CD4-positive, alpha-beta T cell treated with Interleukin-6 at 100 ng/mL for 8 hours (primary cell): ENCODE data around the gene EFCAB8.
A peak's percentile ranks its signal among the peaks of the same experiment; 100 is the strongest.

Experiments used
- DNase-seq: peaks from one replicate; pipeline ENCODE4 v3.0.0-alpha.2; 2020; ENCODE audit warnings: mixed read lengths, low spot score

EFCAB8 gene

DNA sequence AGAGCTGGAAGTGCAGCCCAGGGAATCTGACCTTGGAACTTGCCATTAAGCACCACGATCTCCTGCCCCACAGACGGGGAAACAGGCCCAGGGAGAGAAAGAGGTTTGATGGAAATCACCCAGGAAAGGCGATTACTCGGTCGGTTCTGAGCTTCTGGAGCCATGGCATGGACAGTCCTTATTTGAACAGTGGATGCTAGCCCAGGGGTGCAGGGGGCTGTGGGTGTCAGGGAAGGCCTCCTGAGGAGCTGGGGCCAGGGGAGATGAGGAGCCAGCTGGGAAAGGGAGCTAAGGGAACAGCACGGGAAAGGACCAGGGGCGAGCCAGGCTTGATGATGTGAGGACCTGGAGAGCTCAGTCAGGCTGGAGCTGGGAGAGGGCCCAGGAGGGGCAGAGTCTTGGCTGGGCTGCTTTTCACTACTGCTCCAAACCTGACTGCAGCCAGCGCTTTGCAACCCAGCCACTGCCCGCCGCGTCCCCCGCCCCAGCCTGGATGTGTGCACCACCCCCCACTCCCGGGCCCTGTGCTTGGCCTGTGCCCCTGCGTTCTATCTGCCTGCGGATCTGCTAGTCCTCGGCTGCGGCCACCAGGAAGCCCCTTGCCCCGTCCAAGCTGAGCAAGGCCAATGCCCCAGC, 127.7 kb downstream of the EFCAB8 start:
- DNase-seq = no peak

DNA sequence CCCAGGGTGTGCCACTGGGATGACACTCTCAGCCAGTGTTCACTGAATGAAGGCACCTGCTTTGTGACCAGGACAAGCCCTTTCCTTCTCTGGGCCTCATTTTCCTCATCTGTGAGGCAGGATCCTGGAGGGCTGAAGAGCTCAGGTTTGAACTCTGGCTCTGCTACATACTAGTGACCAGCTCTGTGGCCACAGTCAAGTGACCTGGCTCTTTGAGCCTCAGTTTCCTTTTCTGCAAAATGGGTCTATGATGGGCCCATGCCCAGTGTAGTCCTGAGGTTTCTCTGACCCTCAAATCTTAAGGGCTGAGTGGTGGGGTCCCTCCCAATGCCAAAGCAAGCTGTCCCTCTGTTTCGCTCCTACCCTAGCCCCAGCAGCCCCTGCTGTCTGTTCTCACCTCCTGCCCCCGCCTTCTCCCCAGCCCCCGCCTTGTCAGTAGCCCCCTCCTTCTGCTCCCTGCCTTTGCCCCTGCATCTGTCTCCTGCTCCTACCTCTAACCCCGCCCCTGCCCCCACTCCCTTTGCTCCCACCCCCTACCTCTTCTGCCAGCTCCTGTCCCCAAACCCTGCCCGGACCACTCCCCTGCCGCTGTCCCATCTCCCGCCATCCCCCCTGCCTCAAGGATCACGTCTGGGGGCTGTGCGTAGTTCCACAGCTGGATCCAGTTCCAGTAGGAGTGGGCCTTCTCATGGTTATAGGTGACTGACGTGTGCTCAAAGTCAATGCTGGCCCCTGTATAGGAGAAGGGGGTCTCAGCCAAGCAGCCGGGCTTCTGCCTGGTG, 128.5 kb downstream of the EFCAB8 start:
- DNase-seq = no peak

DNA sequence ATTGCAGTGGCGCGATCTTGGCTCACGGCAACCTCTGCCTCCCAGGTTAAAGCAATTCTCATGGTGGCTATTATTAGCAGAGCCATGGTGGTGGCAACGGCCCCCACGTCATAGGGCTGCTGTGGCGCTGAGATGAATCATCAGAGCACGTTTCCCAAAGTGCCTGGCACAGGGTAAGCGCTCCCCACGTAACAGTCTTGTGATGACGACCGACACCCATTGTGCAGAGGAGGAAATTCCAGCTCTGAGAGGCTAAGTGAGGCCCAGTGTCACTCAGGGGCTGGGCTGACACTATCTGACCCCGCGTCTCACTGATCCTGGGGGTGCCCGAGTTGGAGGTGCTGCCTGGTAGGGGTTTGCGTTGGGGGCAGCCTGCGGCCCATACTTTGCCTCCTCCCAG, 129.3 kb downstream of the EFCAB8 start:
- no peak for DNase-seq

DNA sequence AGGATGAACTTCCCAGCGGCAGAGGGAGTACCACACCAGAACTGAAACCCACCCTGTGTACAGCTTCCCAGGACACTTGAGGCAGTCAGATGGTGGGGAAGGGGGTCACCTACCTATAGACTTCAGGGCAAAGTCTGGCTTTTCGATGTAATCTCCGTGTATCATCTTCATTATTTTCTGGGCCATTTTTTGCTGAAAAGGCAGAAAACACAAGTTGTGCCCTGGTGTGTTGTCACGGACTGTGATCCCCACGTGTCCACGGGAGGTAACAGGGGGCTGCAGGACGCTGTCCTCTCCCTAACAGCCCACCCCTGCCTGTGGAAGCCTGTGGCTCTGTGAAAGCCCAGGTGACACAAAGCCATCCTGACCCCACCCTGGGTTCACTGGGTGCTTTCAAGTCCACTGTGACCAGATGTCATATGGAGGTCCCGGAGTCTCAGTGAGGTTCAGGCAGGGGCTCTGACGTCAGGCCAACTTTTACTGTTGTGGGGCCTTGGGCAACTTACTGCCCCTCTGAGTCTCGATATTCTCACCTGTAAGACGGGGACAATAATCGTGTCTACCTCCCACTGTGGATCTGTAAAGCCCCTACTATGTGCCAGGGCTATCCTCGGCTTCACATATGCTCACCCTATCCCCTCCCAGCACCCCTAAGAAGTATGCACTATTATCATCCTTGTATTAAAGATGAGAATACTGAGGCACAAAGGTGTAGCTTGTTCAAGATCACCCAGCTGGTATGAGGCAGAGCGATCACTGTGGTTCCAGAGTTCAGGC, 131.0 kb downstream of the EFCAB8 start:
- no peak for DNase-seq

DNA sequence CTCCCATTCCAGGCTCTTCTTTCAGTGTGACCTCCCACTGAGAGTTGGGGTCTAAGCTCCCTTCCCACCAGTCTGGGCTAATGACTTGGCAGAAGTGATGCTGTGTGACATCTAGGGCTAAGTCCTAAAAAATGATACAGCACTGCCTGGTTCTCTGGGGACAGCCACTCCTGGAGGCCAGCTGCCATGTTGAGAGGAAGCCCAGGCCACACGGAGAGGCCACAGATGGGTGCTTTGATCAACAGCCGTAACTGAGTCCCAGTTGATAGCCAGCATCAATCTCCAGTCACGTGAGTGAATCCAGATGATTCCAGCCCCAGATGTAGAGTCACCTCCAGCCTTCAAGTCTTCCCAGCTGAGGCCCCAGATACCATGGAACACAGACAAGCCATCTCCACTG, 131.7 kb downstream of the EFCAB8 start:
- no peak for DNase-seq

DNA sequence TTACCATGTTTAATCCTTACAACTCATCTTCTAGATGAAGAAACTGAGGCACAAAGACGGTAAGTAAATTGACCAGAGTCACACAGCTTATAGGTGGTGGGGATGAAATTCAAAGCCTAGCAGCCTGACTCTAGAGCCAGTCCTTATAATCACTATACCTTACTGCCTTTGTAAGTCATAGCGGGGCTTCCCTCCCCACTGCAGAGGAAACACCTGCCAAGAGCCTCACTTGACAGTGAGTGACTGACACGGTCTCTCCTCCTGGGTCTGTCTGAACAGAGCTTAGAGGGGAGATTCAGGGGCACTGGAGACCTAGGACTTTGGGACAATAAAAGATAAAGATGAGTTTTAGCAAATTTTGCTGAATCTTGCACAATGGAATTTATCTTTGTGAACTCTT, 132.7 kb downstream of the EFCAB8 start:
- DNase-seq = no peak

DNA sequence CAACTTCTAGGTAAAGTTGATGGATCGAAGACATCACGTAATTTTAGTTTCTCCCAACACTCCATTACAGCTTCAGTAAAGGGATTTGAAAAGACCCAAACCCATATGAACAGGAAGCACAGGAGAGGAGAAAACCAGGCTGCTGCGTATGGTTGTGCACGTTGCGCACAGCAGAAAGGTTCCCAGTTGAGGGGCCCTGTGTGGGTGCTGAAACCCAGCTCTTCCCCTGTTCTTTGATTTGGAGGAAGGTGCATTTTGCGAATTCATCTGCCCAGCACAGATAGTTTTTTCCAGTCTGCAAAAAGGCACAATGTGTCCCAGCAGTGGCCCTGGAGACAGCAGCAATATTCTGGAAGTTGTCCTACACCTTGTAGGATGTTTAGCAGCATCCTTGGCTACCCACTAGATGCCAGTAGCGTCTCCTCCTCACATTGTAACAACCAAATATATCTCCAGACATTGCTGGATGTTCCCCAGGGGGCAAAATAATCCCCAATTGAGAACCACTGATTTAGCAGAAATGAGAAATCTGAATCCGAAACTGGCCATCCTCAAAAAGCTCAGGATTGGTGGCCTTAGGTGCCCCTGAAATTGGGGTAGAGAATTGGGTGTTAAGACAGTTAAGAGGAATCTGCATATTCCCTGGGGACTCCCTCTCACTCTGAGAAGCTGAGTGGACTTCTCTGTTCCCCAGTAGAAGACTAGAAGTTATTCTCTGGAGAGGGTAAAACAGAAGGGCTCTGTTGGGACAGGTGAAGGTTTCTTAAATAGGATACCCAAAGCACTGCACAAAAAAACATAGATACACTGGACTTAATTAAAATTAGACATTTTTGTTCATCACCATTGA, 133.3 kb downstream of the EFCAB8 start:
- DNase-seq = no peak

DNA sequence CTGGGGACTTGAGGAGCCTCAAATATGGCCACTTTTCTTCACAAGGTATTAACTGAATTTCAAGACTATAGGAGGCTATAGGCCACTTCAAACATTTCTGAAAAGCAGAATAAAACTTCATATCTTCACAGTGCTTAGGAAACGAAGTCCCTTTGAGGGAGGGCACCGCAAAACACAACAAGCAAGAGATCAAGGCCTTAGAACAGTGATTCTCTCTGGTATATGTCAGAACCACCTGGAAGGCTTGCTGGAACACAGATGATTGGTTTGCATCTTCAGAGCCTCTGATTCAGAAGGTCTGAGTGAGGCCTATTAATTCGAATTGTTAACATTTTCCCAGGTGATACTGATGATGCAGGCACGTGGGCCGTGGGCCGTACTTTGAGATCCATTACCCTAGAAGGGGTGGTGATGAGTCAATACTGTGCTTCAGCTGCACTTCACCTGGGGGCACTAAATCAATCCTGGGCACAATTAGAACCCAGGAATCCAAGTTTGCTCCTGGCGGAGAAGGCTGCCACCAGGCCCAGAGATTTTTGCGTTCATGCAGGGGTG, 134.8 kb downstream of the EFCAB8 start:
- no peak for DNase-seq

DNA sequence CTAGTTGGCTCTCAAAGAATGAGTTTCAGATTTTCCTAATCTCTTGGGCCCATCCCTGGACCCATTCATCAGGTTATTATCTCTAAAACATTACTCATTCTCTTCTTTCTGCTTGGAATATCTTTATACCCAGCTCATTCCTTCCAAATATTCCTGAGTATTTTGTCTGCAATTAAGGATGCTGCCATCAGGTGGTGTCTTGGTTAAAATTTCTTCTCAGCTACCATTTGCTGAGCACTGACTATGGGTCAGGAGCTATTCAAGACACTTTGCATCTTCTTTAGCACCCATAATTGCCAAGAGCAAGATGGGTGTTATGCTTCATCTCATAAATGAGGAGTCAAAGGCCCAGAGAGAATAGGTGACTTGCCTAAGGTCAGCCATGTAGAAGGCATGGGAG, 137.1 kb downstream of the EFCAB8 start:
- DNase-seq = no peak

DNA sequence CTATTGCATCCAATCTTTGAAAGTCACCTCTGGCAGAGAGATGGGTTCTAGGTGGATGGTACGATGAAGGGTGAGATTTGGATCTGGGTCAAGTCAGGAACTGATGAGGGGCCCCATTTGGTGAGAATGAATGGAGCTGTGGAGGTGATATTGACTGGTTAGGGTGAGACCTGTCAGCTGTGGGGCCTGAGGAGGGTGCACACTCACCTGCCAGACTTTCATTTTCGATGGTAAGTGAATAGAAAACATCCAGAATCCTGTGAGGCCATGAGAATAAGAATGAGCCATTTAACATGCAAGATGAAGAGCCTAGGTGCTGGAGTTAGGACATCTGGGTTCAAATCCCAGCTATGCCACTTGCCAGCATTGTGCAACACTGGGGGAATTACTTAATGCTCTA, 138.7 kb downstream of the EFCAB8 start:
- DNase-seq = no peak

DNA sequence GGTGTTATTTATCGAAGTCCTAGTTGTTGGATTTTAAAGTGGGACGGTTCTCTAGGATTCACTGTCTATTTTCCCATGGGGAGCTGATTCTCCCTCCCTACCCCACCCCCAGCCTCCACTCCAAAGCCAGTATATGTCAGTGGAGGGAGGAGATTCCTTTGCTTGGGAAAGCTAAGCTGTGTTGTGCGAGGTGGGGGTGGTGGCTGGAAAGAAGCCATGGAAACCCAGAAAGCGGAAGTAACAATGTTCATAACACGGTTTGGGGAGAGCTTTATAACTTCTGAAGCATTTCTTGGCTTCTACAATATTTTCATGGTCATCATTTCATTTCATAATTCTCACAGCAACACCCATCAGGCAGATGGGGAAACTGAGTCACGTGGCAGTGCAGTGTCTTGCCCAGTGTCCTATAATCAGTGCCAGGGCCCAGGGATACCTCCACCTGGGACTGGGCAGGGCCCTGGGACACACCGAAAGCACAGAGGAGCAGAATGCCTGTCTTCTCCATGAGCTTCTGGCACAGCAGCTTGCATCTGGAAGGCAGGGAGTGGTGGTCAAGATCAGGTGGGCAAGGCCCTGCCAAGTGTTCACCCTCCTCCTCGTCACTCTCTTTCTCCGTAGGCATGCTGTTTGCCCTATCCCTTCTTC, 141.0 kb downstream of the EFCAB8 start:
- no peak for DNase-seq

DNA sequence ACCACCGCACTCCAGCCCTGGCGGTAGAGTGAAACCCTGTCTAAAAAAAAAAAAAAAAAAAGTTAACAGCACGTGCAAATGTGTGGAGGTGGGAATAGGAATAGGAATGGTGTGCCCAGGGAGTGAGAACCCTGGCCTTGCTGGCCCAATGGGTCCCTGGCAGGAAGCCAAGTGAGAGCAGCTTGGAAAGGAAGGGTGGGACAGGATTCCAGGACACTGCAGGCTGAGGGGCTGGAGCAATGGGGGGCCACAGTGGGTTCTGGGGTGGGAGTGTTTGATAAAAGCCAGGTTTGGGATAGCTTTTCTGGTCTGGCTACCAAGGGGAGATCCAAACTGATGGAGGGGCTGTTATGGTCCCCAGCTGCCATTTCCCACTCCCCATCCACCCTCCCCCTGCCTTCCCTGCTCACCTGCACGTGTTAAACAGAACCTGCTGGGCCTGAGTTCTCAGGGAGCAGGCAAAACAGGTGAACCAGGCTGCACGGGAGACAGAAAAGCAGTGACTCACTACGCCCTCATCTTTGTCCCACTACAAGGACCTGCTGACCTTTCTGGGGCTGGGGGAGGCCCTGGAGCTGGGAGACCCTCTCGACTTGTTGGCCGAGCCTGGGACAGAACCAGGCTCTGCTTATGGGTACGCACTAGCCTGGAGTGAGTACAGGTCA, 142.2 kb downstream of the EFCAB8 start:
- no peak for DNase-seq

DNA sequence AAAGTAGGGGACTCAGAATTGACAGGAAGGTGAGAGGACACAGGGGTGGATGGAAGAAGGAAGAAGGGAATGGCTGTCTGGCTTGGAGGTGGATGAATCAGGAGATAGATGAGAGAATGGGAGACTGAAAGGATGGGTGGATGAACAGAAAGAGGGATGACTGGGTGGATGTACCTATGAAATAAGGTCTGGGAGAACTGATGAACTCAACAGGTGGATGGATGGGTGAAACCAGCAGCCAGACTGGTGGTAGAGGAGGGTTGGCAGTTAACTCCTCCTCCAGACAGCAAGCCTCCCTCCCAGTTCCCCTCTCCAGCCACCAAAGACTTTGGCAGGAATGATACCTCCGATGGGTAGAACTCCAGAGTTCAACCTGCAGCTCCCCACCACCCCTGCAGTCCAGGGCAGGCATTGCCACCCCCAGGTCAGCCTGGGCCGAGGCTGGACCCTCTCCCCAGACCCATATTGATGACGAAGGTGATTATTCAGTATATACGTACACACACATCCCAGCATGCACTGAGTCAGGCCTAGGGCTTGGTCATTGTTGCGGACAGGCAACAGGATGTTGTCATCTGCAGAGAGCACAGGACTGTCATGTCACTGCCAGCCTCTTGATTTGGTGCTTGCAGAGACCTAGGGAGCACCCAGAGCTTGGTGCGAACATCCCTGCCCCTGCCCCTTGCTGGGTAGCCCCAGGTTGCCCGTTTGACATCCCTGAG, 143.5 kb downstream of the EFCAB8 start:
- no peak for DNase-seq

DNA sequence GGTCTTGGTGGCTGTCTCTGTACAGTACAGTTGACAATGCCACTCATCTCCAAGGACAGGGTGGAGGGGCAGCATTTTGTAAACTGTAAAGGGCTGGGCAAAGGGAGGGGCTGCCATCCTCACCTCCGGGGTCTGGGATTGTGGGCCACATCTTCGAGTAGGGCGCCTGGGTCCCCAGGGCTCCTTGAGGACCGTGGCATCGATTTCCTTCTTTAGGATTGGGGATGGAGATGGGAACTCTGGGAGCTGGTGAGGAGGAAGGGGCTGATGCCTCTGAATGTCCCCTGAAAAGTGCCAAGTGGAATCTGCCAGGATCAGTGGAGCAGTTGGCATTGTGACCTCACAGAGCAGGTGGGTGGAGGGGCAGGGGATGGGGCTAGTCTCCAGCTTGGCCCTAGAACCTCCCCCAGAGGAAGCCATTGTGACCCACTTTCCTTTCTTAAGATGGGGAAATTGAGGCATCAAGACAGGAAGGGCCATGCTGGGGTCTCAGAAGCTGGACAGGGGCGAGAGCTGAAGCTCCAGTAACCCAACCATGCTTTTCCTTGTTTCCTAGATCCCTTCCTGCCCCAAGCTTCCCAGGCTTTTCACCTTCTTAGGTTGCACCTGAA, 145.5 kb downstream of the EFCAB8 start, which contains the start of gene SUN5:
Gene SUN5 (minus strand): TSS at position 293 of the 611 bp plus-strand sequence. CDS start 93 bp downstream, at position 200.
- DNase-seq = no peak

DNA sequence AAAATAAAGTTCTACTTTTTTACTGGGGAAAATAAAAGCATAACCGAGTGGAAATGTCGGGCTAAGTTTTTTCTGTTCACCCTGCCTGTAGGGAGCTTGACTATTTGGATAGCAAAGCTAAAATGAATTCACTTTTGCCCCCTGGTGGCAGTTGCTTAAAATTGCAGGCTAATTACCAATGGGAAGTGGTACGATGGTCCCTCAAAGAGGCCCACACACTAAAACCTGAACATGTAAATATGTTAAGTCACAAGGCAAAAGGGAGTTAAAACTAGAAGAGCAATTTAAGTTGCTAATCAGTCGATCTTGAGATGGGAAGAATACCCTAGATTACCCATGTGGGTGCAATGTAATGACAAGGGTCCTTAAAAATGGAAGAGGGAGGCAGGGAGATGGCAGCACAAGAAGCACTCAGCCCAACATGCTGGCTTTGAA, 146.4 kb downstream of the EFCAB8 start:
- peak; percentile 47 for DNase-seq

DNA sequence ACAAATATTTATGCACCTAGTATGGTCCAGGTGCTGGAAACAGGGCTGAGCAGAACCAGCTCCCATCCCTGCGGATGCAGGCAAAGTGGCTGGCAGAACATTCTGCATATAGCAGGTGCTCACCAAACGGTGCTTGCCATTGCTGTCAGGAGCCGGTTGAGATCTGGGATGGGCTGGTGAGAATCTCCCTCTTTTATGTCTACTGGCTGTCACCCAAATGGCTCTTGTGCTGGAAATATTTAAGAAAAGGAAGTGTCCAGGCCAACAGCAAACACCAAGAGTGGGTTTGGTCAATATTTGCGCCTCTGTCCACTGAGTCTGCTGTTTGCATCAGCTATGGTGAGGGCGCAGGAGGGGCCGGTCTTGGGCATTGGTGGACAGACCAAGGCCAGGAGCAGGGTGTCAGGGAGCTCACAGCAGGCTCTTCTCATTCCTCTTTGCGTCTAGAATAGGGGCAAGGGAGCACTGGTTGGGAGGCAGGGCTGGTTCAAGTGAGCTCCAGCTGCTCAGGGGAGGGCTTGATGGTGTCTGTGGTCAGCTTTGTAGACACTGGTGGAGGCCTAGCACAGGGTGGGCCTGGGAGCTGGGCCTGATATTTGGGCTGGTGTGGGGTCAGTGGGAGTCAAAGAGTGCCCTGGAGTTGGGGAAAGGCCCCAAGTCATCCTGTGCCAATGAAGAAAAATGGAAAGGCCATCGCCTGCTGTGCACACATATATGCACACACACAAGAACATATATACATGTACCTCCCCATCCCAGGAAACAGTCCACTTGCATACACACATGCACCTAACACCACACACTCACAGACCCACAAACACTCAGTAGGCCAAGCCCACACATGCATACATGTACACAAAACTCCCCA, 147.4 kb downstream of the EFCAB8 start:
- DNase-seq = no peak

DNA sequence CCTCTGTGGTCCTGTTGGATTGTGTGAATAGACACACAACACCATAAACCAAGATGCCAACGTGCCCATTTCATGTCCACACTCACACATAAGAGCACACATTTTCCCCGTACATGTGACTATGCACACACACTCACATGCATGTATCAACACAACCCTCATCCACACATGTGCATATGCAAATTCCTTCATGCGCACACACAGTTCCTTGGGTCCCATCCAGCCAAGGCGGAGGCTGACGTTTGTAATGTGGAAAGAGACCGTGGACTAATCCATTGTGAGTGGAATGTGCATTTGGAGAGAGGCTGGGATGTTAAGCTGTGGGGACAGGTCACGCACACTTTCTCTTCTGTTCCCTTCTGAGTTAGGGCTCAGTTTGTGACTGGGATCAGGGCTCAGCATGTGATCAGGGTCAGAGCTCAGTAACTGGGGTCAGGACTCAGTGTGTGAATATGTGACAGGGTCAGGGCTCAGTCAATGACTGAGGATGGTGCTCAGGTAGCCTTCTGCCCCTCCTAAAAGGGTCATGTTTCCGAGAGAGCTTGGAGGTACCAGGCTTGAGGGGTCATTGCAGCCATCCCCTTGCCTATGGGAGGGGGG, 148.2 kb downstream of the EFCAB8 start:
- no peak for DNase-seq
